ENCODE data around the gene DNAJA2. TPM values are rescaled to one million over a fixed set of nuclear protein-coding genes. Genes with fewer than 3 reads are reported as not detected.
"Not testable (repeated sequence)": the region's sequence is repeated elsewhere in the genome, so short reads cannot be mapped to it uniquely, and the experiment has no call there.

Gene DNAJA2
- 10 to 100 TPM; 77.1 to 83.0 TPM for total RNA-seq
- 10 to 100 TPM; 62.5 to 83.7 (median 62.8) TPM for polyA plus RNA-seq
- total RNA-seq = 119 to 248 (median 182) reads per million in 6 experiments

GRCh38 chr16:46973207-46973995 is at the start of gene DNAJA2:
TSS of gene DNAJA2 (minus strand) at chr16:46973674. CDS start at chr16:46973572, 102 bp downstream.
- peak; percentile 84 to 89 for ATAC-seq
- H3K27ac Mint-ChIP-seq = peak within 1 kb of the TSS; percentile 93 to 100 (median 99)
- no peaks in the 10 kb centered on the region for H3K9me3 Mint-ChIP-seq
- POLR2A ChIA-PET = interaction anchor here (0.6 to 2.7 kb wide), 18 partner anchors 11 to 1640 kb away, joined by 3 to 16 read pairs (median 4); partner anchors contain the start of genes C16orf87, GPT2, ITFG1 and N4BP1
- peak within 1 kb of the TSS; percentile 88 to 100 (median 96) for H3K4me3 Mint-ChIP-seq
- peaks cover 12 to 32% (median 14%) of the 10 kb centered on the region in 3 donors for H3K36me3 Mint-ChIP-seq
- peaks cover 17 to 60% (median 57%) of the 10 kb centered on the region in 4 donors for H3K4me1 Mint-ChIP-seq
- peak; percentile 83 to 94 (median 93) for DNase-seq
- no peaks in the 10 kb centered on the region for H3K27me3 Mint-ChIP-seq

GRCh38 chr16:47019568-47019967 is 46.1 kb upstream of the DNAJA2 start:
- POLR2A ChIA-PET = no interaction called here
- H3K4me3 Mint-ChIP-seq = no peak overlapping the region
- no peaks in the 10 kb centered on the region for H3K9me3 Mint-ChIP-seq
- no peak for ATAC-seq
- no peak for DNase-seq
- peaks cover 4 to 24% (median 11%) of the 10 kb centered on the region in 4 donors for H3K4me1 Mint-ChIP-seq
- peaks cover 0 to 4% (median 0%) of the 10 kb centered on the region in 5 donors for H3K27me3 Mint-ChIP-seq
- H3K36me3 Mint-ChIP-seq = no peaks in the 10 kb centered on the region
- H3K27ac Mint-ChIP-seq = no peak overlapping the region

- no peaks in the 10 kb centered on the region for H3K36me3 Mint-ChIP-seq
- no peak overlapping the region for H3K27ac Mint-ChIP-seq
- peaks cover 4 to 24% (median 11%) of the 10 kb centered on the region in 4 donors for H3K4me1 Mint-ChIP-seq
- POLR2A ChIA-PET = no interaction called here
- DNase-seq = peak in 3 of 10 donors; percentile 4 to 20 (median 14)
- ATAC-seq = peak; percentile 61 to 86
- peaks cover 0 to 4% (median 0%) of the 10 kb centered on the region in 5 donors for H3K27me3 Mint-ChIP-seq
- no peak overlapping the region for H3K4me3 Mint-ChIP-seq
- H3K9me3 Mint-ChIP-seq = no peaks in the 10 kb centered on the region
These were observed 44.9 kb upstream of the DNAJA2 start for GRCh38 chr16:47018223-47018891.

GRCh38 chr16:47017636-47018035 is 44.2 kb upstream of the DNAJA2 start:
- no peak for ATAC-seq
- POLR2A ChIA-PET = no interaction called here
- no peak overlapping the region for H3K4me3 Mint-ChIP-seq
- no peak for DNase-seq
- H3K27ac Mint-ChIP-seq = peak overlapping the region in 1 of 10 donors; percentile 60
- H3K27me3 Mint-ChIP-seq = peaks cover 0 to 3% (median 0%) of the 10 kb centered on the region in 5 donors
- H3K36me3 Mint-ChIP-seq = no peaks in the 10 kb centered on the region
- no peaks in the 10 kb centered on the region for H3K9me3 Mint-ChIP-seq
- peaks cover 4 to 24% (median 11%) of the 10 kb centered on the region in 4 donors for H3K4me1 Mint-ChIP-seq

- POLR2A ChIA-PET = interaction anchor here (0.6 kb wide), 1 partner anchor 75 kb away, joined by 3 read pairs; no protein-coding TSS in a partner anchor
- ATAC-seq = peak in 1 of 2 donors; percentile 60
These were observed 43.2 kb upstream of the DNAJA2 start for GRCh38 chr16:47016700-47017133.

GRCh38 chr16:47013910-47014309 is 40.4 kb upstream of the DNAJA2 start:
- Mint-ChIP-seq H3K36me3 (no peaks in the 10 kb centered on the region), H3K4me1 (peaks cover 4 to 24% (median 11%) of the 10 kb centered on the region in 4 donors), H3K27ac (no peak overlapping the region), H3K27me3 (no peaks in the 10 kb centered on the region), H3K4me3 (no peak overlapping the region), H3K9me3 (peaks cover 0 to 2% (median 0%) of the 10 kb centered on the region in 9 donors)
- DNase-seq = no peak
- POLR2A ChIA-PET = no interaction called here
- no peak for ATAC-seq

More at GRCh38 chr16:47016700-47017133, 43.2 kb upstream of the DNAJA2 start:
- Mint-ChIP-seq H3K36me3 (no peaks in the 10 kb centered on the region), H3K27me3 (no peaks in the 10 kb centered on the region), H3K4me1 (peaks cover 4 to 24% (median 11%) of the 10 kb centered on the region in 4 donors), H3K4me3 (peak overlapping the region in 2 of 10 donors; percentile 0 to 8), H3K27ac (peak overlapping the region in 2 of 10 donors; percentile 24 to 36), H3K9me3 (peaks cover 0 to under 1% (median 0%) of the 10 kb centered on the region in 9 donors)
- DNase-seq = no peak

- no peak for ATAC-seq
- H3K4me1 Mint-ChIP-seq = peaks cover 4 to 21% (median 12%) of the 10 kb centered on the region in 4 donors
- POLR2A ChIA-PET = no interaction called here
- no peak overlapping the region for H3K27ac Mint-ChIP-seq
- H3K9me3 Mint-ChIP-seq = peaks cover 0 to 2% (median 0%) of the 10 kb centered on the region in 9 donors
- H3K36me3 Mint-ChIP-seq = no peaks in the 10 kb centered on the region
- no peaks in the 10 kb centered on the region for H3K27me3 Mint-ChIP-seq
- no peak overlapping the region for H3K4me3 Mint-ChIP-seq
- no peak for DNase-seq
These were observed 39.7 kb upstream of the DNAJA2 start for GRCh38 chr16:47013172-47013571.

GRCh38 chr16:47010812-47011211 is 37.3 kb upstream of the DNAJA2 start:
- not testable (repeated sequence) for H3K36me3 Mint-ChIP-seq

GRCh38 chr16:47008612-47009011 is 35.1 kb upstream of the DNAJA2 start:
- H3K4me3 Mint-ChIP-seq = no peak overlapping the region
- POLR2A ChIA-PET = no interaction called here
- H3K27me3 Mint-ChIP-seq = no peaks in the 10 kb centered on the region
- no peaks in the 10 kb centered on the region for H3K36me3 Mint-ChIP-seq
- peaks cover 0 to 1% (median 0%) of the 10 kb centered on the region in 4 donors for H3K4me1 Mint-ChIP-seq
- ATAC-seq (no peak), DNase-seq (no peak)
- H3K9me3 Mint-ChIP-seq = peaks cover 0 to 3% (median 0%) of the 10 kb centered on the region in 9 donors
- no peak overlapping the region for H3K27ac Mint-ChIP-seq

More at GRCh38 chr16:47010812-47011211, 37.3 kb upstream of the DNAJA2 start:
- H3K4me3 Mint-ChIP-seq, H3K27me3 Mint-ChIP-seq, H3K27ac Mint-ChIP-seq, ATAC-seq, POLR2A ChIA-PET, H3K9me3 Mint-ChIP-seq, H3K4me1 Mint-ChIP-seq, DNase-seq: not testable (repeated sequence)

GRCh38 chr16:47008174-47008573 is 34.7 kb upstream of the DNAJA2 start:
- no peaks in the 10 kb centered on the region for H3K36me3 Mint-ChIP-seq
- DNase-seq (no peak), ATAC-seq (no peak)
- no peak overlapping the region for H3K4me3 Mint-ChIP-seq
- no peak overlapping the region for H3K27ac Mint-ChIP-seq
- H3K4me1 Mint-ChIP-seq = peaks cover 0 to 1% (median 0%) of the 10 kb centered on the region in 4 donors
- POLR2A ChIA-PET = interaction anchor here (0.7 kb wide), 1 partner anchor 271 kb away, joined by 3 read pairs; no protein-coding TSS in a partner anchor
- no peaks in the 10 kb centered on the region for H3K27me3 Mint-ChIP-seq
- peaks cover 0 to 3% (median 0%) of the 10 kb centered on the region in 9 donors for H3K9me3 Mint-ChIP-seq

- peaks cover 0 to 3% (median 0%) of the 10 kb centered on the region in 9 donors for H3K9me3 Mint-ChIP-seq
- no peak for ATAC-seq
These were observed 31.2 kb upstream of the DNAJA2 start for GRCh38 chr16:47004652-47005051.

GRCh38 chr16:47000066-47000465 is 26.6 kb upstream of the DNAJA2 start:
- POLR2A ChIA-PET, H3K27me3 Mint-ChIP-seq, H3K9me3 Mint-ChIP-seq, H3K36me3 Mint-ChIP-seq, H3K27ac Mint-ChIP-seq, DNase-seq, H3K4me3 Mint-ChIP-seq, H3K4me1 Mint-ChIP-seq, ATAC-seq: not testable (repeated sequence)

More at GRCh38 chr16:47004652-47005051, 31.2 kb upstream of the DNAJA2 start:
- H3K36me3 Mint-ChIP-seq = no peaks in the 10 kb centered on the region
- no peaks in the 10 kb centered on the region for H3K27me3 Mint-ChIP-seq
- peak overlapping the region in 1 of 10 donors; percentile 28 for H3K27ac Mint-ChIP-seq
- H3K4me3 Mint-ChIP-seq = no peak overlapping the region
- no peak for DNase-seq
- H3K4me1 Mint-ChIP-seq = peaks cover 0 to 1% (median 0%) of the 10 kb centered on the region in 4 donors
- POLR2A ChIA-PET = interaction anchor here (0.7 kb wide), 1 partner anchor 51 kb away, joined by 3 read pairs; no protein-coding TSS in a partner anchor

Measured in naive thymus-derived CD8-positive, alpha-beta T cell (primary cell).